Esophagus mucosa (tissue), 1 donor: ENCODE measurements around the gene MLPH. TPM values are rescaled to one million over a fixed set of nuclear protein-coding genes. Genes with fewer than 3 reads are reported as not detected.
"Not testable (repeated sequence)": the region's sequence is repeated elsewhere in the genome, so short reads cannot be mapped to it uniquely, and the experiment has no call there.

Experiments
- ATAC-seq: fragments of 200-7000 bp; cut with Tn5 transposase; one replicate; pipeline ENCODE4 v1.9.1; 2020
- total RNA-seq: library from RNA; stranded (reverse); gene quantifications from one replicate; pipeline ENCODE4 v1.2.4, GENCODE V29; 2023
- donor health status: DM: yes; HTN: yes; CAD: no.

The MLPH gene
- total RNA-seq, 1 donor from 2014 or later, result 5.3 TPM

DNA sequence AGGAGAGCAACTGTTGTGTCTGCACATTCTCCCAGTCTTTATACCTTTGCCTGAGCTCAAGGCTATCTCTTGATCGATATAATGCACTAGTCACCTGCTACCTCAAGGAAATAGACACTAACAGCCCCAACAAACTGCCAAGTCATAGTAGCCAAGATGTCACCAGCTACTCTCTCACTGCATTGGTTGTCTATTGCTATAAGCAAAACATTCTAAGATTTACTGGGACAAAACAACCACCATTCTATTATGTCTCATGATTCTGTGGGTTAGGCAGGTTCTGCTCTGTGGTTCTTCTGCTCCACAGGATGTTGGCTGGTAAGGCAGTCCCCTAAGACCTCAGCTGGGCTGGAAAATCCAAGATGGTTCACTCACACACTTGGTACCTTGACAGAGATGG is 28.5 kb upstream of the MLPH start:
- ATAC-seq, result no peak

DNA sequence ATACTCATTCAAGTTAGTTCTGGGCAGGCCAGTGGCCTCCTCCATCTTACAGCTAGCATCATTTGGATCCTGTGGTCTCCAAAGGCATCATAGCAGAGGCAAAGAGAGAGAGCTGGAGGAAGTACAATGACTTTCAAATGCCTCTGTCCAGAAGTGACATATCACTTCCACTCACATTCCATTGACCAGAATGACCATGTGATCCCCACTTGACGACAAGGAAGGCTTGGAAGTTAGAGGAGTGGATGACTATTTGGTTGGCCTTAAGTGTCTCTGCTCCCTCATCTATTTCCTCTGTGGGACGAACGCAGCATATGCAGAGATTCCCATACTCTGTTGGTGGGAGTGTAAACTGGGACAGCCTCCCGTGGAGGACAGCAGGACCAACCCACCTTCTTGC is 27.8 kb upstream of the MLPH start:
- no peak for ATAC-seq

- ATAC-seq, result no peak
Observed at GRCh38 chr2:237459741-237460174, 27.3 kb upstream of the MLPH start.

DNA sequence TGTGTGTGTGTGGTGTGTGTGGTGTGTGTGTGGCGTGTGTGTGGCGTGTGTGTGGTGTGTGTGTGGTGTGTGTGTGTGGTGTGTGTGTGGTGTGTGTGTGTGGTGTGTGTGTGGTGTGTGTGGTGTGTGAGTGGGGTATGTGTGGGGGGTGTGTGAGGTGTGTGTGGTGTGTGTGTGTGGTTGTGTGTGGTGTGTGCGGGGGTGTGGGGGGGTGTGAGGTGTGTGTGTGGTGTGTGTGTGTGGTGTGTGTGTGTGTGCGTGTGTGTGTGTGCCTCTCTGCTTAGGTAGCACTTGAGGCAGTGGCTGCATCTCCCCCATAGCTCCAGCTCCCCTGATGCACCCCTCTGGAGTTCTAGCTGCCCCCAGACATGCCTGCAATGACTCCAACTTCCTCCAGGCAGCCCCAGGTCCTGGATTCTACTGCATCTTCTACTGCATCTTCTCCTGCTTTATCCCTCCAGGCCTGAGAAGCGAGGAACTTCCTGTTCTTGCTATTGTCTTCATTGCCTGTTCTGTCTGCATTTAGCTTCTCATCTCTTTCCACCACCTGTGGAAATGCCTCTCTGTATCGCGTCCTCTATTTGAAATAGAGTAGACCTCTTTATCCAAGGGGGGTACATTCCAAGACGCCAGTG is 22.2 kb upstream of the MLPH start:
- no peak for ATAC-seq

GRCh38 chr2:237465515-237466148 is 21.4 kb upstream of the MLPH start:
- ATAC-seq, result no peak

- no peak for ATAC-seq
Observed at GRCh38 chr2:237466211-237466610, 20.8 kb upstream of the MLPH start.

- ATAC-seq, result no peak
Observed at GRCh38 chr2:237467447-237468179, 19.4 kb upstream of the MLPH start.

DNA sequence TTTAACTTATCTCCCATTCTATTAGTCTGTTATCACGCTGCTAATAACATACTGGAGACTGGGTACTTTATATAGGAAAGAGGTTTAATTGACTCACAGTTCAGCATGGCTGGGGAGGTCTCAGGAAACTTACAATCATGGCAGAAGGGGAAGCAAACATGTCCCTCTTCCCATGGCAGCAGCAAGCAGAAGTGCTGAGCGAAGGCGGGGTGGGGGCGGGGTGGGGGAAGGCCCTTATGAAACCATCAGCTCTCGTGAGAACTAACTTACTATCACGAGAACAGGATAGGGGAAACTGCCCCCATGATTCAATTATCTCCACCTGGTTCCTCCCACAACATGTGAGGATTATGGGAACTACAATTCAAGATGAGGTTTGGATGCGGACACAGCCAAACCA is 17.6 kb upstream of the MLPH start:
- not testable (repeated sequence) for ATAC-seq

GRCh38 chr2:237469849-237470248 is 17.2 kb upstream of the MLPH start:
- ATAC-seq, result no peak

- no peak for ATAC-seq
Observed at GRCh38 chr2:237470914-237471313, 16.1 kb upstream of the MLPH start.

GRCh38 chr2:237471438-237472186 is 15.4 kb upstream of the MLPH start:
- peak; percentile 34 for ATAC-seq

DNA sequence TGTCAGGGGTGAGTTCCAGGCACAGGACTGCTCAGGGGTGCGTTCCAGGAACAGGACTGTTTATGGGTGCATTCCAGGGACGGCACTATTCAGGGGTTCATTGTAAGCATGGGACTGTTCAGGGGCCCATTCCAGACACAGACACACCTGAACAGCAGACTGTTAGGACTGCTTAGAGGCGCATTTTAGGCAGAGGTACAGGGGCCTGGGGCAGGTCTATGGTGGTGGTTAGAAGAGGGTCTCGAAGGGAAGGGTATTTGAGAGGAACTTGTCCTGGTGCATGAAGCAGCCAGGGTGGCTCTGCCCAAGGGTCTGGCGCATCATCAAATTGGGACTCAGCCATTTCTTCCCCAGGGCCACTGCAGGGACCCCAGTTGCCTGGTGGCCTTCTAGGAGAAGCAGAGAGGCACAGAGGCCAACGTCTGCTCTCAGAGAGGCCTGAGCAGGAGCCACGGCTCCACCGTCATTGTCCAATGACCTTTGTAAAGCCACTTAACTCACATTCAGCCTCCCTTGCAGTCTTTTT is 14.8 kb upstream of the MLPH start:
- ATAC-seq, result no peak

DNA sequence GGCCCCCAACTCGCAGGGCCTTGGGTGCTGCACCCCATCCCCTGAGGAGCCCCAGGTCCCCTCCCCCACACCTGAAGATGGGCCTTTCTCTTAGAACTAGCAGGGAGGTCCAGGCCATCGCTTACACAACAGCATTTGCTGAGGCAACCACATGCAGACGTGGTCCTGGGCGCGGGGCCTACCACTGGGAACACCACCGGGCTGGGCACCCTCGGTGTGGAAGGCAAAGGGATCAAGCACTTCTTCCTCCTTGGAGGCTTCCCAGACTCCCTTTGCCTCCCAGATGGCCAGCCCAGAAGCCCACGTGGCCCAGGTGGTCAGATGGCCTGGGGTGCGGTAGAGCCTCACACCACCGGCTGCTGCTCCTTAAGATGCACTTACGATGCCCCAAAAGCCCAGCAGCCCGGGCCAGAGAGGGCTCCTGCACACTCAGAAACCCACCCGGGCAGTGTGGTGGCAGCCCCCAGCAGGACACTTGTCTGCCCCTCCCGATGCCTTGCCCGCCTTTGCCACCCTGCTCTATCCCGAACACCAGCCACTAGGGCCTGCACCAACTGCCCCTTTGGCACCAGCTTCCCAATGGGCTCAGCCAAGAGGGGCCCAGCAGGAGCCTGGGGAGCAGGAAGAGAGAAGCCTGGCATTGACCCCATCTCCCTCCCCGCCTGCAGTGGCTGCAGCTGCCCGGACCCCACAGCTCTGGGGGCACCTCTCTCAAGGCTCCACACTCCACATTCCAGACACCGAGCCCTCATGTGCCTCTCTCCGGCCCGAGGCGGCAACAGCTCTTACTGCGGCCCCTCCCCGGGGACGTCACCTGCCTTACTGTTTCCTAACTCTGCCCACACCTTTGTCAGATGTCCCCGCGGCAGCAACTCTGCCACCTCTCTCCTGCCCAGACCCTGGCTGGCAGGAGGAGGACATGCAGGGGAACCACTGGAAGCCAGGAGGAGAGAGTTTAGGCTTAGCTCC is 13.9 kb upstream of the MLPH start:
- ATAC-seq, result no peak

DNA sequence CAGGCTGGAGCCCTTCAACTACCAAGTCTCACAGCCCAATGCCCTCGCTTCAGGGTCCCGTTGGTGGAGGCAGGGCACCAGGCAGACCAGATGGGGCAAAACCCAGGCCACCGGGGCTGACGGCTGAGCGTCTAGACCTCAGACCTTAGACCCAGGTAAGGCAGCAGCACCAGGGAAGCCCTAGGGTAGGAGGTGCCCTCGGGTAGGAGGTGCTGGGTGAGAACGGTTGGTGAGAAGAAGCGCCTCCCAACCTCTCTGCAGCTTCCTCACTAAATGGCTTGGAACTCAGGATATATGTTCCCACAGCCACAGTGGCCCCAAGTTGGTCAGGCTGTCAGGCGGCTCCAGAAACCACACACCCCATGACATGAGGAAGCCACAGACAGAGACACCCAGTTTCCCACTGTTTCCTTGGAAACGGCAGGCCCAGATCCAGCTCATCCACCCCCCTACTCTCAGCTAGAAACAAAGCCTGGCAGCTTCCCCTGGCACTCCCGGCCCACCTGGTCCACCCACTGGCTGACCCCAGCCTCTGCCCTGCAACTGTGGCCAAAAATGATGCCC is 13.1 kb upstream of the MLPH start:
- no peak for ATAC-seq

GRCh38 chr2:237474442-237474911 is 12.6 kb upstream of the MLPH start:
- ATAC-seq, result no peak

- peak; percentile 65 for ATAC-seq
Observed at GRCh38 chr2:237474931-237475703, 11.9 kb upstream of the MLPH start.

DNA sequence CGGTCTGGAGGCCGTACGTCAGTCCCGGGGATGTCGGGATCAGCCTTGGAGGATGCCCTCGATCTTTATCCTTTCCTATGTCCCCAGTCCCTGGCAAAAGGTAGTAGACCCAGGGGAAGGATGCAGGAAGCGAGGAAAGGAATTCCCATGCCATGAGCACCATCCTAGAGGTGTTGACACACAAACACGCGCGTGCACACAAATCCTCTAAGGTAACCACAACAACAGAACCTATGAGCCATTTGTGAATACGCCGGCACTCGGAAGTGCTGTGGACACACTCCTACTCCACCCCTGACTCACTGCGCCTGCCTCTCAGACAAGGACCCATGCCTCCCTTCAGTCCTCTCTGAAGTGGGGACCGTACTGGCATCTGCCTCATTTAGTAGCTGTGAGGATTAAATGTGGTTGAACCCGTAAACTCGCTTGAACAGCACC is 11.3 kb upstream of the MLPH start:
- peak; percentile 63 for ATAC-seq

GRCh38 chr2:237478095-237478494 is 9.0 kb upstream of the MLPH start:
- ATAC-seq, result no peak

GRCh38 chr2:237478979-237479378 is 8.1 kb upstream of the MLPH start:
- no peak for ATAC-seq

GRCh38 chr2:237479747-237480146 is 7.3 kb upstream of the MLPH start:
- ATAC-seq, result no peak
